ENCODE results near the gene SMARCA1. TPM values are rescaled to one million over a fixed set of nuclear protein-coding genes. Genes with fewer than 3 reads are reported as not detected.

The SMARCA1 gene
- total RNA-seq, 2 experiments from 2014 or later: 0.19 TPM; not detected in 1

DNA sequence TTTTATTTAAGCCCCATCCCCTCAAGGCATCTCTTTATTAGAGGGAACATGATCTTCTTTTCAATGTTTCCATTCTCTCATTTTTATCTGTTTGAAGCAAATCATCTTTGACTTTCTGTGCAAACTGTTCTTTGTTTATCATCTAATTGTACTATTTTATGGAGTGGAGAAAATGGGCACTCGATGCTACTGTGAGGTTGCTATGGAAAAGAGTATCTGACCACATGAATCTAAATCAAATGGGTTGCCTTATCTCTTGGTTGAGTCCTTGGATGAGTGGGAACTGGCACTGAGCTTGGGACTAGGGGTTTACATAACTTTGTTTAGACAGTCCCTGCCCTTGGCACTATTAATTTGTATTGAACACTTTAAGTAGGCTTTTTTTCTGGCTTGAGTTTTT, 25.8 kb upstream of the SMARCA1 start:
- H3K4me2 ChIP-seq (ENCODE audit: low read length): no peak overlapping the region
- peaks cover 9% of the 10 kb centered on the region; the same call in 1 of the 2 replicates for H3K36me3 ChIP-seq (ENCODE audit: insufficient read depth, low read length)
- DNase-seq (ENCODE audit: low spot score): no peak
- no peak overlapping the region for H3K4me3 ChIP-seq (ENCODE audit: low read depth, low read length, poor library complexity, severe bottlenecking)
- ChIA-PET POLR2A (interaction anchor here (0.8 kb wide), 1 partner anchor 110 kb away, joined by 3 read pairs; no protein-coding TSS in a partner anchor), CTCF (ENCODE audit: unreplicated experiment) (no interaction called here)
- no peak for TF ChIP-seq EZH2phosphoT487 (IDR thresholded peaks at IDR 0.05; ENCODE audit: borderline replicate concordance, low read depth, low read length)
- TF ChIP-seq, protein P1, sequence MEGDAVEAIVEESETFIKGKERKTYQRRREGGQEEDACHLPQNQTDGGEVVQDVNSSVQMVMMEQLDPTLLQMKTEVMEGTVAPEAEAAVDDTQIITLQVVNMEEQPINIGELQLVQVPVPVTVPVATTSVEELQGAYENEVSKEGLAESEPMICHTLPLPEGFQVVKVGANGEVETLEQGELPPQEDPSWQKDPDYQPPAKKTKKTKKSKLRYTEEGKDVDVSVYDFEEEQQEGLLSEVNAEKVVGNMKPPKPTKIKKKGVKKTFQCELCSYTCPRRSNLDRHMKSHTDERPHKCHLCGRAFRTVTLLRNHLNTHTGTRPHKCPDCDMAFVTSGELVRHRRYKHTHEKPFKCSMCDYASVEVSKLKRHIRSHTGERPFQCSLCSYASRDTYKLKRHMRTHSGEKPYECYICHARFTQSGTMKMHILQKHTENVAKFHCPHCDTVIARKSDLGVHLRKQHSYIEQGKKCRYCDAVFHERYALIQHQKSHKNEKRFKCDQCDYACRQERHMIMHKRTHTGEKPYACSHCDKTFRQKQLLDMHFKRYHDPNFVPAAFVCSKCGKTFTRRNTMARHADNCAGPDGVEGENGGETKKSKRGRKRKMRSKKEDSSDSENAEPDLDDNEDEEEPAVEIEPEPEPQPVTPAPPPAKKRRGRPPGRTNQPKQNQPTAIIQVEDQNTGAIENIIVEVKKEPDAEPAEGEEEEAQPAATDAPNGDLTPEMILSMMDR (conservative IDR thresholded peaks at IDR 0.05; ENCODE audit: low read length): no peak
- intact Hi-C loops (cut with micrococcal nuclease; ENCODE audit: unreplicated experiment): no loop called here
- no peak overlapping the region for H3K27ac ChIP-seq (ENCODE audit: low read depth, low read length, poor library complexity, severe bottlenecking)
- BruUV-seq (replicated peaks): no TSS peak
- no peak overlapping the region for H2AFZ ChIP-seq (ENCODE audit: low read length)
- no peaks in the 10 kb centered on the region for H3K9me3 ChIP-seq (ENCODE audit: low read length)
- H4K20me1 ChIP-seq (ENCODE audit: insufficient read depth, low read length): no peaks in the 10 kb centered on the region
- no peaks in the 10 kb centered on the region for H3K79me2 ChIP-seq (ENCODE audit: insufficient read depth, low read depth, low read length)
- H3K4me1 ChIP-seq (ENCODE audit: insufficient read depth, low read length, poor library complexity, severe bottlenecking): peaks cover 13% of the 10 kb centered on the region
- no peaks in the 10 kb centered on the region for H3K9me2 ChIP-seq (ENCODE audit: insufficient read depth, low read length)

DNA sequence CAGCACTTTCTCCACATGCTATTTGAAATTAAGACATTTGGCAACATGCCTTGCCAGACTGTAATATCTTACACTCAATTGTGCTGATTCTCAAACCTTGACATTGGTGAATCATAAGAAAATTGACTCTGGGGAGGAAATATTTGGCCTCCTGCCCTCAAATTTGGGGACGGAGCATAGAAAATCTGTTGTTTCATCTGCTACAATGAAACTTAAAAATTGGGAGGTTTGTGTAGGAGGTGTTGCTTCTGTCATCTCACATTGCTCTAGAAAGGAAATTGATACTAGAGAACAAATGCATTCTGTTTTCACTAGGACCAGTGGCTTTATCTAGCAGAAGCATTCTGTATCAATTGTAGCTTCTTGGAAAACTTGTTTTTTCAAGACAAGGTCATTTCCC, 22.1 kb upstream of the SMARCA1 start:
- no peaks in the 10 kb centered on the region for H4K20me1 ChIP-seq (ENCODE audit: insufficient read depth, low read length)
- peaks cover 6% of the 10 kb centered on the region for H3K4me1 ChIP-seq (ENCODE audit: insufficient read depth, low read length, poor library complexity, severe bottlenecking)
- no peaks in the 10 kb centered on the region for H3K9me3 ChIP-seq (ENCODE audit: low read length)
- H3K27ac ChIP-seq (ENCODE audit: low read depth, low read length, poor library complexity, severe bottlenecking): no peak overlapping the region
- H2AFZ ChIP-seq (ENCODE audit: low read length): no peak overlapping the region
- H3K36me3 ChIP-seq (ENCODE audit: insufficient read depth, low read length): no peaks in the 10 kb centered on the region
- intact Hi-C loops (cut with micrococcal nuclease; ENCODE audit: unreplicated experiment): no loop called here
- H3K9me2 ChIP-seq (ENCODE audit: insufficient read depth, low read length): no peaks in the 10 kb centered on the region
- ChIA-PET POLR2A (no interaction called here), CTCF (ENCODE audit: unreplicated experiment) (interaction anchor here (0.8 kb wide), 1 partner anchor 12 kb away, joined by 3 read pairs; no protein-coding TSS in a partner anchor)
- no TSS peak for BruUV-seq (replicated peaks)
- no peak overlapping the region for H3K4me2 ChIP-seq (ENCODE audit: low read length)
- no peak for DNase-seq (ENCODE audit: low spot score)
- TF ChIP-seq, protein P1 (conservative IDR thresholded peaks at IDR 0.05; ENCODE audit: low read length): no peak
- no peak for TF ChIP-seq EZH2phosphoT487 (IDR thresholded peaks at IDR 0.05; ENCODE audit: borderline replicate concordance, low read depth, low read length)
- H3K4me3 ChIP-seq (ENCODE audit: low read depth, low read length, poor library complexity, severe bottlenecking): no peak overlapping the region
- H3K79me2 ChIP-seq (ENCODE audit: insufficient read depth, low read depth, low read length): no peaks in the 10 kb centered on the region

DNA sequence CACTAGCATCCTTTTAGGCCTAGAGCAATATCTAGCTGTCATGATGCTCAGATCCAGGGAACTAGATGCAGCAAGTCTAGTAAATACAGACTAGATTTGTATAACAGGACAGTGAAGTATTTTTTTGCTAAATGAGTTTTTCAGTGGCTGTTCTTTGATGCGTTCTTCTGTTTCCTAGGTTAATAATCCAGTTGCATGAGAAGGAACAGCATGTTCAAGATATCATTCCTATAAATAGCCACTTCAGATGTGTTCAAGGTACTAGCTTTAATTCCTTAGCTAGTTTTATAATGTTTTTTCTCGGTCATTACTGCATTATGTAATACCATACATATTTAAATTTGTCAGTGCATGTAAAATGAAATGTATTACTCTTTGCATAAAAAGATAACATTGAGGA, 21.5 kb upstream of the SMARCA1 start:
- no peak overlapping the region for H3K4me3 ChIP-seq (ENCODE audit: low read depth, low read length, poor library complexity, severe bottlenecking)
- no peak overlapping the region for H3K4me2 ChIP-seq (ENCODE audit: low read length)
- no peak overlapping the region for H2AFZ ChIP-seq (ENCODE audit: low read length)
- H3K79me2 ChIP-seq (ENCODE audit: insufficient read depth, low read depth, low read length): no peaks in the 10 kb centered on the region
- TF ChIP-seq, protein P1 (conservative IDR thresholded peaks at IDR 0.05; ENCODE audit: low read length): no peak
- no peak for TF ChIP-seq EZH2phosphoT487 (IDR thresholded peaks at IDR 0.05; ENCODE audit: borderline replicate concordance, low read depth, low read length)
- H3K4me1 ChIP-seq (ENCODE audit: insufficient read depth, low read length, poor library complexity, severe bottlenecking): peaks cover 6% of the 10 kb centered on the region
- no peaks in the 10 kb centered on the region for H3K9me2 ChIP-seq (ENCODE audit: insufficient read depth, low read length)
- no peaks in the 10 kb centered on the region for H3K9me3 ChIP-seq (ENCODE audit: low read length)
- intact Hi-C loops (cut with micrococcal nuclease; ENCODE audit: unreplicated experiment): no loop called here
- no peak overlapping the region for H3K27ac ChIP-seq (ENCODE audit: low read depth, low read length, poor library complexity, severe bottlenecking)
- no peaks in the 10 kb centered on the region for H4K20me1 ChIP-seq (ENCODE audit: insufficient read depth, low read length)
- DNase-seq (ENCODE audit: low spot score): no peak
- CTCF ChIA-PET (ENCODE audit: unreplicated experiment): interaction anchor here (0.8 kb wide), 1 partner anchor 13 kb away, joined by 3 read pairs; no protein-coding TSS in a partner anchor
- POLR2A ChIA-PET: no interaction called here
- H3K36me3 ChIP-seq (ENCODE audit: insufficient read depth, low read length): no peaks in the 10 kb centered on the region
- BruUV-seq (replicated peaks): no TSS peak

Data from OCI-LY7 (cell line).